Dermis blood vessel endothelial cell (primary cell): ENCODE data around the gene DHRS2. TPM values are rescaled to one million over a fixed set of nuclear protein-coding genes. Genes with fewer than 3 reads are reported as not detected.
"Not testable (repeated sequence)": the region's sequence is repeated elsewhere in the genome, so short reads cannot be mapped to it uniquely, and the experiment has no call there.

Source experiments
- DNase-seq: peaks from one replicate; pipeline ENCODE4 v3.0.0; 2010
- total RNA-seq: library from RNA; depleted of rRNA; stranded (reverse); fragments of >200 nt; gene quantifications from 2 replicates; pipeline ENCODE4 v1.2.3, GENCODE V29; 2014

The DHRS2 gene
- total RNA-seq, 1 donor from 2014 or later: 0.51 TPM

- DNase-seq: no peak
These were observed 12.7 kb downstream of the DHRS2 start for GRCh38 chr14:23648764-23649460.

- no peak for DNase-seq
These were observed 14.3 kb downstream of the DHRS2 start for GRCh38 chr14:23650506-23650905.

- DNase-seq: no peak
These were observed 16.9 kb downstream of the DHRS2 start for GRCh38 chr14:23653051-23653450.

- no peak for DNase-seq
These were observed 18.1 kb downstream of the DHRS2 start for GRCh38 chr14:23654231-23654630.

GRCh38 chr14:23657959-23658470, 21.9 kb downstream of the DHRS2 start:
- DNase-seq: no peak

- DNase-seq: no peak
These were observed 24.4 kb downstream of the DHRS2 start for GRCh38 chr14:23660290-23661226.

GRCh38 chr14:23661542-23661941, 25.4 kb downstream of the DHRS2 start:
- no peak for DNase-seq

- no peak for DNase-seq
These were observed 27.0 kb downstream of the DHRS2 start for GRCh38 chr14:23663127-23663526.

- no peak for DNase-seq
These were observed 27.5 kb downstream of the DHRS2 start for GRCh38 chr14:23663711-23664110.

- no peak for DNase-seq
These were observed 28.2 kb downstream of the DHRS2 start for GRCh38 chr14:23664207-23664885.

- DNase-seq: no peak
These were observed 29.3 kb downstream of the DHRS2 start for GRCh38 chr14:23665302-23666016.

- no peak for DNase-seq
These were observed 31.0 kb downstream of the DHRS2 start for GRCh38 chr14:23667134-23667533.

- no peak for DNase-seq
These were observed 33.3 kb downstream of the DHRS2 start for GRCh38 chr14:23669441-23669840.

GRCh38 chr14:23670481-23670880, 34.3 kb downstream of the DHRS2 start:
- no peak for DNase-seq

- no peak for DNase-seq
These were observed 36.0 kb downstream of the DHRS2 start for GRCh38 chr14:23672200-23672599.

- DNase-seq: no peak
These were observed 39.2 kb downstream of the DHRS2 start for GRCh38 chr14:23675337-23675736.

GRCh38 chr14:23675906-23676305, 39.7 kb downstream of the DHRS2 start:
- DNase-seq: no peak

GRCh38 chr14:23681337-23681736, 45.2 kb downstream of the DHRS2 start:
- DNase-seq: no peak

GRCh38 chr14:23689709-23690514, 53.7 kb downstream of the DHRS2 start:
- not testable (repeated sequence) for DNase-seq

- DNase-seq: no peak
These were observed 56.3 kb downstream of the DHRS2 start for GRCh38 chr14:23692416-23692815.

GRCh38 chr14:23693252-23693775, 57.1 kb downstream of the DHRS2 start:
- no peak for DNase-seq
